ENCODE measurements around the gene GABRP.
A peak's percentile ranks its signal among the peaks of the same experiment; 100 is the strongest.
"Not testable (repeated sequence)": the region's sequence is repeated elsewhere in the genome, so short reads cannot be mapped to it uniquely, and the experiment has no call there.

The GABRP gene

DNA sequence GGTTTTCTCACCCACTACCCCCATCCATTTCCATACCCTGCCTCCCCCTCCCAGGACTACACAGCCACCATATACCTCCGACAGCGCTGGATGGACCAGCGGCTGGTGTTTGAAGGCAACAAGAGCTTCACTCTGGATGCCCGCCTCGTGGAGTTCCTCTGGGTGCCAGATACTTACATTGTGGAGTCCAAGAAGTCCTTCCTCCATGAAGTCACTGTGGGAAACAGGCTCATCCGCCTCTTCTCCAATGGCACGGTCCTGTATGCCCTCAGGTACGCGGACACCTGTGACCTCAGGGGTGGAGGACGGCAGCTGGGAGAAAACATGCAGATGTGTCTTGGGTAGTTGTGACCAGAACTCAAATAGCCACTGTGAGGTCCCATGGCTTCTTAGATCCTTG is 11.6 kb downstream of the GABRP start:
- DNase-seq, result no peak

DNA sequence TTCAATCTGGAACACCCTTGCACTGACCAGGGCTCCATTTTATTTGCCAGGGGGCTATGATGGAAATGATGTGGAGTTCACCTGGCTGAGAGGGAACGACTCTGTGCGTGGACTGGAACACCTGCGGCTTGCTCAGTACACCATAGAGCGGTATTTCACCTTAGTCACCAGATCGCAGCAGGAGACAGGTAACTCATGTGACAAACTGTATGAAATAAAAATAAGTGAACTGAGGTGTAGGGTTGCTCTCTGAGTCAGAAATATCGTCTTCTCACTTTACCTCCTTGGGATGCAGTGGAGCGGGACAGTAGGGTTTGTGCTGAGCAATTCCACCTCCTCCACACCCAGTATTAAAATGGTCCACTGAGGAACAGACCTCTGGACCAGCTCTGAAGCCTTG is 22.1 kb downstream of the GABRP start:
- peak in 1 of 2 experiments; percentile 7 for DNase-seq

DNA sequence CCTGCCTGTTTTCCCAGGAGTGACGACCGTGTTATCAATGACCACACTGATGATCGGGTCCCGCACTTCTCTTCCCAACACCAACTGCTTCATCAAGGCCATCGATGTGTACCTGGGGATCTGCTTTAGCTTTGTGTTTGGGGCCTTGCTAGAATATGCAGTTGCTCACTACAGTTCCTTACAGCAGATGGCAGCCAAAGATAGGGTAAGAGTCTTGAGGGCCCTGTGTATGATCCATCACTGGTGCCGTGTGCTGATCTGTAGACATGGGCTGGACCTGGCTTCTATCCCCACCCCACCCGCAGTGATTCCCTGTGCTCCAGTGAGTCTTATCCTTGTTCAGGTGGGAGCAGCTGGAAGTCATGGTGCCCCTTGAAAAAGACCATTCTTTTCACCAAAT is 26.0 kb downstream of the GABRP start:
- DNase-seq, result peak; percentile 43 to 73

DNA sequence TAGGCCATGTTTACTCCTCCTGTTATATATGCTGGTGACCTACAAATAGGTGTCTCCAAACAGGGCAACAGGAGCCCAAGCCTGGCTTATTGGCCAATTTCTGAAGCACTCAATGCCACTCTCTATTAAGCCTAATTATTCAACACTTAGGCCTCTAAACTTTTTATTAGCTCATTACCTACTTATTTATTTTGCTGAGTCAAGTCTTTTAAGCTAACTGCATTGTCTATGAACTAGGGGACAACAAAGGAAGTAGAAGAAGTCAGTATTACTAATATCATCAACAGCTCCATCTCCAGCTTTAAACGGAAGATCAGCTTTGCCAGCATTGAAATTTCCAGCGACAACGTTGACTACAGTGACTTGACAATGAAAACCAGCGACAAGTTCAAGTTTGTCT is 28.2 kb downstream of the GABRP start:
- no peak for DNase-seq

DNA sequence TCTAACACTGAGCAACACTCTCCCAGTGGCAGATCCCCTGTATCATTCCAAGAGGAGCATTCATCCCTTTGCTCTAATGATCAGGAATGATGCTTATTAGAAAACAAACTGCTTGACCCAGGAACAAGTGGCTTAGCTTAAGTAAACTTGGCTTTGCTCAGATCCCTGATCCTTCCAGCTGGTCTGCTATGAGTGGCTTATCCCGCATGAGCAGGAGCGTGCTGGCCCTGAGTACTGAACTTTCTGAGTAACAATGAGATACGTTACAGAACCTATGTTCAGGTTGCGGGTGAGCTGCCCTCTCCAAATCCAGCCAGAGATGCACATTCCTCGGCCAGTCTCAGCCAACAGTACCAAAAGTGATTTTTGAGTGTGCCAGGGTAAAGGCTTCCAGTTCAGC is 29.7 kb downstream of the GABRP start:
- DNase-seq, result no peak

DNA sequence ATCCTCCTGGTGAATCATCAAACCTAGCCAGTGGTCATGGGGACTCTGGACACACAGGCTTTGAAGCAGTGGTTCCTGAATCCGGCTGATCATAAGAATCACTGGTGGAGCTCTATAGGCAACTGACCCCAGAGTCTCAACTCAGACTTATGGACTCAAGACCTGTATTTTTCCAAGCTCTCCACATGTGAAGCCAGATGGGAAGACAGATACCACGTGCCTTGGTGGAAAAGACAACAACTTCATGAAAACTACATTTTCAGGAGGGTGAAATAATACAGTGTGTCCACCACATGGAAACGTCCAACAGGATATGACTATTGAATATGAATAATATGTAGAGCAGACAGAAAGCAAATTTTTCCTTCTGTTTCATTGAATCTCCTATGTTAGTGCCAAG is 33.7 kb downstream of the GABRP start:
- no peak for DNase-seq

DNA sequence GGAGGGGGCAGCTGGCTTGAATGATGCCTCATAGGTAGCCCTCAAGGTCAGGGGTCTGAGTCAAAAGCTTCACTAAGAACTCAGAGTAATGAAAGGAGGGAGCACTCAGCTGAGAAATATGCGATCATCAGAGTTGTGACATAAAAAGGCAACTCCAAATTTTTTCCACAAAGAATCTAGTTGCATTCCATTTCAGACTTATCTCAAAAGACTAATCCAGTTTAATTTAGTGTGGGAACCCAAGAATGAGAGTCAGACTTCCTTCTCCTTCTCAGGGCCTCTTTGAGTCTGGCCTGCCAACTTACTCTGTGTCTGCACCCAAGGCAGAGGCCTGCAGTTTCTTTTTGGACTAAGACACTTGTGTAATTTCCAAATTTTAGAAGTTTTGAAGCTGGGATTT is 34.7 kb downstream of the GABRP start:
- DNase-seq, result no peak

DNA sequence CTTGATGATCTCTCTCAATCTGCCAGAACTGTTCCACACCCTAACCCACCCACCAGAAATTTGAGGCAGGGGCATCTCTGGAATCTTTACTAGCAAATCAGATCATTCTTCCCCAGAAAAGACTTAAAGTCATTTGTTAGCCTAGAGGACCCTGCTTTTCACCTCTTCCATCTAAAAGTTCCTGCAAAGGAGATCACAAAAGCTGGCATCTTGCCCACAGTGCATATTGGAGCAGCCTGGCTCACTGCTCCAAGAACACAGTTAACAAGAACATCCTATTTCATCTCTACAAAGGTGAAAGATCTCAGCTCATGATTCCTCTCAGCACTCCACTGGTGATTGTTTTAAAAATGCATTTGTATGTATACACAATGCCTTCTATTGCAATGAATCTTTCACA is 36.3 kb downstream of the GABRP start:
- no peak for DNase-seq

- DNase-seq, result no peak
Observed at GRCh38 chr5:170821257-170821800, 37.8 kb downstream of the GABRP start.

- no peak for DNase-seq
Observed at GRCh38 chr5:170826117-170826516, 42.6 kb downstream of the GABRP start.

DNA sequence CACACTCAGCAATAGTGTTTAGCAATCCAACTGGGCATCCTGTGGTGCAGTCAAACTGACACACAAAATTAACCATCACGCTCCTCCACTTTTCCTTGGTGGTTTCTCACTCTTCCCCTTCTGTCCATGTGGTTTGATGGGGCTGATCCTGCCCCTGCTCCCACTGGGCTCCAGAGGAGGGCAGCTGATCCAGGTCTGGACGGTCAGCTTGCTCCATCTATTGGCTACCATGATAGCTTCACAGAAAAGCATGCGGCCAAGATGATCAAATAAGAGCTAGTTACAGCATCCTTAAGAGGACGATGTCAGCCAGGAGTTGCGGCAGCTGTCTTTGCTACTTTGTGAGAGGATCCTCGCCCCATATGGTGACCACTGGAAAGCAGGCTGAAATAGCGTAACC is 48.7 kb downstream of the GABRP start:
- no peak for DNase-seq

DNA sequence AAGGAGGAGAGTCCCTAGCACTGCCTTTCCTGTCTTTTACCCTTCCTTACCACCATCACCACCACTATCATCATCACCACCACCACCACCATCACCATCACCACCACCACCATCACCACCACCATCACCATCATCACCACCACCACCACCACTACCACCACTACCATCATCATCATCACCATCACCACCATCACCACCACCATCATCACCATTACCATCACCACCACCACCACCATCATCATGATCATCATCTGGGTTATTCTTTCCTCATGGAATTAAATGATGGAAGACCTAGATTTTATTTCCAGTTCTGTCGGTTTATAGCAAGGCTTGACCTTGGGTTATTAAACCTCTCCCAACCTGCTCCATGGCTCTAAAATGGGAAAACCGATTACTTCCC is 50.5 kb downstream of the GABRP start:
- not testable (repeated sequence) for DNase-seq

DNA sequence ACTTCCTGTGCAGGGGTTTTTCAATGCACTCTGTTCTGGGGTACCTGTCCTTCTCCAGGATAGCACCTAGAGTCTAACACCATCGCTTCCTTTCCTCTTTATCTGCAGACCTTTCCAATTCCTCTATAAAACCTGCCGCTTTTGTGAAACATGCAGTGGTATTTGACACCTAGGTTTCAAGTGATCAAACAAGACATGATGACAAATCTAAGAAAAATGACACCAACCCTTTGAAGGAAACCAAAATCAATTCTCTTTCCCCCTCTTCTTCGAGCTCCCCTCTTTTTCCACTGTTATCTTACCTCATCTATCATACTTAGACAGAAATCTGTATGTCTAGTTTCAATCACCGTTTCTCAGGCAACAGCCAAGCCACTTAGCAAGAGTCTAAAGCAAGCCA is 52.7 kb downstream of the GABRP start:
- DNase-seq, result no peak

DNA sequence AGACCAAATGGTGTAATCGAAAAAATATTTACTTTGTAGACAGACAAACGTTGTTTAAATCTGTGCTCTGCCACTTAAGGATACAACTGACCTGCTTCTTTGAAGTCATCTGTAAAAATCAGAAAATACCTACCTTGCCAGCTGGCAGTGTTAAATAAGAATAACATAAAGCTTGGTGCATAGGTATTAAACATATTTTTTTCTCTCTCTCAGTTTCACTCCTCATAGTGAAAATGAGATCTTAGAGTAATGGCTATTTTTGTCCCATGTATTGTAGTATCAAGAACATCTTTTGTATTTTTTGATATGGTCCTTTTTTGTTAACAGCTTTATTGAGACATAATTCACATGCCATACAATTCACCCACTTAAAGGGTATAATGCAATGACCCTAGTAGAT is 60.3 kb downstream of the GABRP start:
- no peak for DNase-seq

DNA sequence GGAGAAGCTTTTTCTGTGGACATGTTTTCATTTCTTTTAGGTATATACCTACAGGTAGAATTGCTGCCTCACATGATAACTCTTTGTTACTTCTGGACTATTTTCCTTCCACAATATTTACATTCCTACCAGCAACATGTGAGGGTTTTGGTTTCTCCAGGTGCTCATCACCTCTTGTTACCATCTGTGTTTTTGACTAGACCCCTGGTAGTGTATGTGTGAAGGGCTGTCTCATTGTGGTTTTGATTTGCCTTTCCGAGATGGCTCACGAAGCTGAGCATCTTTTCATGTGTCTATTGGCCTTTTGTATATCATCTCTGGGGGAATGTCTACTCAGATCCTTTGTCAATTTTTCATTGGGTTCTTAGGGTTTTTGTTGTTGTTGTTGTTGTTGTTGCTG is 61.1 kb downstream of the GABRP start:
- DNase-seq, result no peak

GRCh38 chr5:170846416-170846815 is 62.9 kb downstream of the GABRP start:
- DNase-seq, result no peak

DNA sequence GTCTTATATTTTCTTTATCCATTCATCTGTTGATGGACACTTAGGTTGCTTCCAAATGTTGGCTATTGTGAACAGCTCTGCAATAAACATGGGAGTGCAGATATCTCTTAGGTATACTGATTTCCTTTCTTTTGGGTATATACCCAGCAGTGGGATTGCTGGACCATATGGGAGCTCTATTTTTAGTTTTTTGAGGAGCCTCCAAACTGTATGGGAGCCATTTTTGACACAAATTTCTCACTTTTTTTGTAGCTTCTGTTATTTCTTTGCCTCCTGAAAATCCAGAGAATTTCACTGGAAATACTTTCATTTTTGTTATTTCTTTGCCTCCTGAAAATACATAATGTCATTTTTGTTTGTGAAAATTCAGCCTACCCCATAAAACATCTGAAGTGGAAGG is 63.3 kb downstream of the GABRP start:
- no peak for DNase-seq

- DNase-seq, result no peak
Observed at GRCh38 chr5:170848033-170848432, 64.5 kb downstream of the GABRP start.

GRCh38 chr5:170849374-170849773 is 65.8 kb downstream of the GABRP start:
- DNase-seq, result no peak

DNA sequence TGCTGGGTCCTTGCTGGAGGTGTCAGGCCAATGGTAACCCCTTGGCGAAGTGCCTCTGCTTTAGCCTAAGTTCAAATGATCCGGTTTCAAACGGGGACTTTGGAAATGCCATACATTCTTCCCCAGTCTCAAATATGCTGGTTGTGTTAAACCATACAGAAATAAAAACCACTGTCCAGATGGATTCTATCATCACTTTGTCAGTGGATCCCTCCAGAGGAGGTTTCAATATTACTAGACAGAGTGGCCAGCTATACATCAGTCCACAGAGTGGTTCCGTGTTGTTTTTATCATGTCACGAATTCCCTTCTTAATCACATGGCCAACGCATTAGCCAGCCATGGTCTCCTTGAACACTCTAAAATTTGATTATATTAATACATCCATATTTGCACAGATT is 71.0 kb downstream of the GABRP start:
- no peak for DNase-seq

DNA sequence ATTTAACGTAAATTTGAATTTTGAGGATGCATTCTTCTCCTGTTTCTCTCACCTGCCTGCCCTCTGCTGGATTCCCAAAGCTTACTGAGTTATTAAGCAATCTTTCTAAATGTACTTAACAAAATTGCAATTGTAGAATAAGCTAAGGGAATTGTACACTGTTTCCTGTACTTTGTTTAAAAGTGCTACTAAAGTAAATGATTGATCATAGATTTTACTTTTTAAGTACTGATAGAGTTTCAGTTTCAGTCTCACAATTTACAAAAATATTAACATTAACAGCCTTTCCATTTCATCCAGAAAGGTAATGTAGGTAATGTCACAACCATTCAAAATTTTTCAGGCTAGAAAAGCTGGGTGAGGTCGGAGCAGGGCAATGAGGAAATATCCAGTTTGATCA is 73.5 kb downstream of the GABRP start:
- no peak for DNase-seq

DNA sequence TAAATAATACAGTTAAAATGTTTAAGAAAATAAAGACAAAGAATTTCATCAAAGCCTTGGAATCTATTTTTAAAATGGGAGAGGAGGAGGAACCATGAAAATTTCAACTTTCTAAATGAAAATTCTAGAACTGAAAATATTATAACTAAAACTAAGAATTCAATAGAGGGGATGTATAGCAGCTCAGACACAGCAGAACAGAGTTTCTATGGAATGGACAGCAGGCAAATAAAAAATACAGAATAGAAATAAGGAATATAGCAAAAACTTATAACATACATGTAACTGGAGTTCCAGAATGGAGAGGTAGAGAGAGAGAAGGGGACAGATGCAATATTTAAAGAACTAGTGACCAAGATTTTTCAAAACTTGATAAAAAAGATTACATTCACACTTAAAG is 76.9 kb downstream of the GABRP start:
- no peak for DNase-seq

- no peak for DNase-seq
Observed at GRCh38 chr5:170860818-170861666, 77.5 kb downstream of the GABRP start.

DNA sequence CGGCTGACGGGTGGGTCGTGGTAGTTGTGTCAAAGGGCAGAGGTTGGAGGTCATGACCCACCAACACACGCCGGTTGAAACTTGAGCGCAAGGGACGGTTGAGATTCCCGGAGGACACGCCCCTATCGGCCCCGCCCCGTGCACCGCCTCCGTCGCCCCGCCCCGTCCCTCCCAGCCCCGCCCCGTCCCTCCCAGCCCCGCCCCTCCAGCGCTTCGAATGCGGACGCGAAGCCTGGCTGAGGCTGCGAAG is 78.1 kb downstream of the GABRP start:
- DNase-seq, result no peak

All from NCI-H526 (cell line).